WTC11 (cell line): ENCODE measurements around the gene LCA5.

Source experiments
- CTCF ChIP-seq: fragments of 200-600 bp; IDR thresholded peaks from 2 replicates; pipeline ENCODE4 v1.8.0; 2022; ENCODE audit warnings: antibody characterized with exemption
- TF ChIP-seq, protein P1 (sequence below): fragments of 250-450 bp; sonication (Bioruptor Pico); IDR thresholded peaks from 2 replicates; pipeline ENCODE4 v1.9.0; 2021; ENCODE audit warnings: mild to moderate bottlenecking

DNA sequence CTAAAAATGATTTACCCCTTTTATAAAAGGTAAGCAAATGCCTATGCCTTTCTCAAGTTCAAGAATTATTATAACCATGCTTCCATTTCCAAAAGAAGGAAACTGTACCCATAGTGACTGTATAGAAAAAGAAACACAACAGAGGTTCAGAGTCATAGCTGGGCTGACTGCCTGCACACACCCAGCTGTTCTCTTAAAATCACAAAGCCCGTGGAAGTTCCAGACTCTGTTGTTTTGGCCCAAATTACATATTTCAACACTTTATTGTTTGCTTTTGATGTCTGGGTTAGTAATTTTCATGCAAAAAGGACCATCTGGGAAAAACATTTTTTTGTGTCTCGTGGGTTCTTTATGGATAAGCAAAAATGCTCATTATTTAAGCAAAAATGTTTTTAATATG, 99.2 kb downstream of the LCA5 start:
- TF ChIP-seq CTCF = no peak
- TF ChIP-seq, protein P1, sequence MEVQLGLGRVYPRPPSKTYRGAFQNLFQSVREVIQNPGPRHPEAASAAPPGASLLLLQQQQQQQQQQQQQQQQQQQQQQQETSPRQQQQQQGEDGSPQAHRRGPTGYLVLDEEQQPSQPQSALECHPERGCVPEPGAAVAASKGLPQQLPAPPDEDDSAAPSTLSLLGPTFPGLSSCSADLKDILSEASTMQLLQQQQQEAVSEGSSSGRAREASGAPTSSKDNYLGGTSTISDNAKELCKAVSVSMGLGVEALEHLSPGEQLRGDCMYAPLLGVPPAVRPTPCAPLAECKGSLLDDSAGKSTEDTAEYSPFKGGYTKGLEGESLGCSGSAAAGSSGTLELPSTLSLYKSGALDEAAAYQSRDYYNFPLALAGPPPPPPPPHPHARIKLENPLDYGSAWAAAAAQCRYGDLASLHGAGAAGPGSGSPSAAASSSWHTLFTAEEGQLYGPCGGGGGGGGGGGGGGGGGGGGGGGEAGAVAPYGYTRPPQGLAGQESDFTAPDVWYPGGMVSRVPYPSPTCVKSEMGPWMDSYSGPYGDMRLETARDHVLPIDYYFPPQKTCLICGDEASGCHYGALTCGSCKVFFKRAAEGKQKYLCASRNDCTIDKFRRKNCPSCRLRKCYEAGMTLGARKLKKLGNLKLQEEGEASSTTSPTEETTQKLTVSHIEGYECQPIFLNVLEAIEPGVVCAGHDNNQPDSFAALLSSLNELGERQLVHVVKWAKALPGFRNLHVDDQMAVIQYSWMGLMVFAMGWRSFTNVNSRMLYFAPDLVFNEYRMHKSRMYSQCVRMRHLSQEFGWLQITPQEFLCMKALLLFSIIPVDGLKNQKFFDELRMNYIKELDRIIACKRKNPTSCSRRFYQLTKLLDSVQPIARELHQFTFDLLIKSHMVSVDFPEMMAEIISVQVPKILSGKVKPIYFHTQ (CRISPR knock-in tag) = no peak
